Spleen (tissue), 11 donors: Measurements from ENCODE around the gene PSAT1. TPM values are rescaled to one million over a fixed set of nuclear protein-coding genes. Genes with fewer than 3 reads are reported as not detected.

Experiments used
- DNase-seq: peaks from one replicate; pipeline ENCODE4 v3.0.0-alpha.2; 2020
- H3K27ac ChIP-seq, 8 donors: fragments of 200-600 bp; sonication (generic) in 7 of 8; 1 replicate in 4 of 8; 2 replicates in 4 of 8; pipeline versions ENCODE4 v1.5.0 to v1.8.0; 2016 to 2021; ENCODE audit warnings: inconsistent platforms in 4 of 8, mild to moderate bottlenecking in 4 of 8, moderate library complexity in 1 of 8
- H3K27me3 ChIP-seq, 7 donors: fragments of 200-600 bp; sonication (generic) in 6 of 7; replicated peaks in 1 of 7; 1 replicate in 4 of 7; 2 replicates in 3 of 7; pipeline versions ENCODE4 v1.5.0 to v1.8.0; 2016 to 2021; ENCODE audit warnings: inconsistent platforms in 3 of 7, mild to moderate bottlenecking in 1 of 7
- H3K36me3 ChIP-seq, 6 donors: fragments of 200-600 bp; sonication (generic) in 5 of 6; 1 replicate in 4 of 6; 2 replicates in 2 of 6; pipeline versions ENCODE4 v1.5.0 to v1.8.0; 2016 to 2021; ENCODE audit warnings: inconsistent platforms in 2 of 6
- H3K4me1 ChIP-seq, 6 donors: fragments of 200-600 bp; sonication (generic) in 5 of 6; 1 replicate in 3 of 6; 2 replicates in 3 of 6; pipeline versions ENCODE4 v1.5.0 to v1.8.0; 2016 to 2021; ENCODE audit warnings: inconsistent platforms in 3 of 6
- H3K4me3 ChIP-seq, 8 donors: fragments of 200-600 bp; sonication (generic) in 7 of 8; 1 replicate in 4 of 8; 2 replicates in 4 of 8; pipeline versions ENCODE4 v1.5.0 to v1.8.0; 2016 to 2021; ENCODE audit warnings: inconsistent platforms in 4 of 8, mild to moderate bottlenecking in 4 of 8, moderate library complexity in 2 of 8
- H3K9me3 ChIP-seq, 8 donors: fragments of 200-600 bp; sonication (generic) in 7 of 8; 1 replicate in 4 of 8; 2 replicates in 4 of 8; pipeline versions ENCODE4 v1.5.0 to v1.8.0; 2016 to 2021; ENCODE audit warnings: inconsistent platforms in 4 of 8
- POLR2A ChIP-seq, 3 donors: fragments of 450-650 bp; IDR thresholded peaks; one replicate each; pipeline ENCODE4 v1.5.1; 2017; ENCODE audit warnings: antibody characterized with exemption in 3 of 3, mild to moderate bottlenecking in 1 of 3
- POLR2AphosphoS5 ChIP-seq, 3 donors: sonication (generic); formaldehyde crosslinking; IDR thresholded peaks; one replicate each; pipeline ENCODE4 v1.5.1; 2017; ENCODE audit warnings: antibody characterized with exemption in 3 of 3
- WGBS, 5 donors: extraction: QIAGEN DNeasy Blood & Tissue Kit in 3 of 5; methylation state at CpG; one replicate each; pipeline versions ENCODE4 v1.1.5 to v1.1.7; 2013 to 2018; 5-methylcytosine and 5-hydroxymethylcytosine counted together
- intact Hi-C: fragments of 100-400 bp; cut with DNase I; formaldehyde crosslinking; loops from one replicate; pipeline ENCODE4 v1.15.0; 2023; ENCODE audit warnings: low total_unique reads
- polyA plus RNA-seq, 3 donors: library from polyadenylated mRNA; stranded (reverse); fragments of 200-250 nt; gene quantifications; one replicate each; pipeline ENCODE4 v1.2.1, GENCODE V29; 2013
- total RNA-seq, 7 donors: library from RNA; depleted of rRNA in 3 of 7; stranded (reverse); fragments of >200 nt in 3 of 7; fragmentation: NEBNext Ultra II Directional in 4 of 7; extraction: Animal tissue kit (Norgen Biotek cat#: 25700) in 4 of 7; gene quantifications; one replicate each; pipeline versions ENCODE4 v1.1.0 to v1.2.1, GENCODE V29; 2016 to 2021
- TF ChIP-seq, protein P1 (sequence below), 11 experiments: fragments of 200-600 bp in 7 of 11; fragments of 450-650 bp in 4 of 11; sonication (generic) in 4 of 11; IDR thresholded peaks in 8 of 11; conservative IDR thresholded peaks in 3 of 11; 1 replicate in 7 of 11; 2 replicates in 4 of 11; pipeline versions ENCODE4 v1.4.0 to v1.8.0; 2016 to 2021; ENCODE audit warnings: antibody characterized with exemption in 11 of 11, inconsistent platforms in 4 of 11, mild to moderate bottlenecking in 1 of 11
- donor health status: healthy with polysubstance abuse.
- donor health status: DM: no; HTN: no; CAD: no; lungs with moderate emphysema.
- donor health status: DM: no; HTN: no; CAD: no.
- donor health status: Bipolar disorder and iron deficiency.
- donor health status: healthy.
- donor health status: DM: no; HTN: no; CAD: no.
- donor health status: DM: yes; HTN: yes; CAD: no.

PSAT1 gene
- total and polyA plus RNA-seq, 10 donors = 2.7 to 14.0 (median 6.6) TPM

DNA sequence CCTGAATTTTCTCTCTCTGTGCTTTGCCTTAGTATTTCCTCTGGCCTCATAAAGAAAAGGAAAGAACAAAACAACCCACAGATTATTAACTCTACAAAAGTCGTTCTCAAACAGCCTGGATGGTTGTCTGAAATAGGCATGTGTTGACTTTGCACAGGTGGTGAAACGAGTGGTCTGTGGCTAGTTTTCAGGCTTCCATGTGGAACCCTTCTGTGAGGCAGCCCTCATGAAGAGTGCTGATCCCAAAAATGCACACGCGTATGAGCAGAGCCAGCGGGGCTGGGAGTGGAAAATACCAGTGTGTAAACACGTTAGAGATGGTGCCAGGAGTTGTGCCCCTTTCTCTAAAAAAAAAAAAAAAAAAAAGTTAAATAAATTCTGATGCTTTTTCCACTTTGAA lies 4.9 kb upstream of the PSAT1 start:
- Histone ChIP-seq H3K27ac (no peak overlapping the region), H3K9me3 (no peaks in the 10 kb centered on the region), H3K36me3 (no peaks in the 10 kb centered on the region), H3K27me3 (peaks cover 0 to 12% (median 0%) of the 10 kb centered on the region in 7 donors), H3K4me3 (no peak overlapping the region), H3K4me1 (peaks cover 0 to 17% (median 10%) of the 10 kb centered on the region in 6 donors)
- TF ChIP-seq POLR2AphosphoS5 (IDR thresholded peaks at IDR 0.05) = no peak
- TF ChIP-seq, protein P1, sequence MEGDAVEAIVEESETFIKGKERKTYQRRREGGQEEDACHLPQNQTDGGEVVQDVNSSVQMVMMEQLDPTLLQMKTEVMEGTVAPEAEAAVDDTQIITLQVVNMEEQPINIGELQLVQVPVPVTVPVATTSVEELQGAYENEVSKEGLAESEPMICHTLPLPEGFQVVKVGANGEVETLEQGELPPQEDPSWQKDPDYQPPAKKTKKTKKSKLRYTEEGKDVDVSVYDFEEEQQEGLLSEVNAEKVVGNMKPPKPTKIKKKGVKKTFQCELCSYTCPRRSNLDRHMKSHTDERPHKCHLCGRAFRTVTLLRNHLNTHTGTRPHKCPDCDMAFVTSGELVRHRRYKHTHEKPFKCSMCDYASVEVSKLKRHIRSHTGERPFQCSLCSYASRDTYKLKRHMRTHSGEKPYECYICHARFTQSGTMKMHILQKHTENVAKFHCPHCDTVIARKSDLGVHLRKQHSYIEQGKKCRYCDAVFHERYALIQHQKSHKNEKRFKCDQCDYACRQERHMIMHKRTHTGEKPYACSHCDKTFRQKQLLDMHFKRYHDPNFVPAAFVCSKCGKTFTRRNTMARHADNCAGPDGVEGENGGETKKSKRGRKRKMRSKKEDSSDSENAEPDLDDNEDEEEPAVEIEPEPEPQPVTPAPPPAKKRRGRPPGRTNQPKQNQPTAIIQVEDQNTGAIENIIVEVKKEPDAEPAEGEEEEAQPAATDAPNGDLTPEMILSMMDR (IDR thresholded peaks at IDR 0.05 in 8 of 11, conservative IDR thresholded peaks at IDR 0.05 in 3 of 11) = no peak
- TF ChIP-seq POLR2A (IDR thresholded peaks at IDR 0.05) = no peak
- WGBS, 5 donors = 48 to 69% (median 64%) methylated on average over 6 of the region's 6 CpGs
- DNase-seq = no peak
- intact Hi-C loops = no loop called here

DNA sequence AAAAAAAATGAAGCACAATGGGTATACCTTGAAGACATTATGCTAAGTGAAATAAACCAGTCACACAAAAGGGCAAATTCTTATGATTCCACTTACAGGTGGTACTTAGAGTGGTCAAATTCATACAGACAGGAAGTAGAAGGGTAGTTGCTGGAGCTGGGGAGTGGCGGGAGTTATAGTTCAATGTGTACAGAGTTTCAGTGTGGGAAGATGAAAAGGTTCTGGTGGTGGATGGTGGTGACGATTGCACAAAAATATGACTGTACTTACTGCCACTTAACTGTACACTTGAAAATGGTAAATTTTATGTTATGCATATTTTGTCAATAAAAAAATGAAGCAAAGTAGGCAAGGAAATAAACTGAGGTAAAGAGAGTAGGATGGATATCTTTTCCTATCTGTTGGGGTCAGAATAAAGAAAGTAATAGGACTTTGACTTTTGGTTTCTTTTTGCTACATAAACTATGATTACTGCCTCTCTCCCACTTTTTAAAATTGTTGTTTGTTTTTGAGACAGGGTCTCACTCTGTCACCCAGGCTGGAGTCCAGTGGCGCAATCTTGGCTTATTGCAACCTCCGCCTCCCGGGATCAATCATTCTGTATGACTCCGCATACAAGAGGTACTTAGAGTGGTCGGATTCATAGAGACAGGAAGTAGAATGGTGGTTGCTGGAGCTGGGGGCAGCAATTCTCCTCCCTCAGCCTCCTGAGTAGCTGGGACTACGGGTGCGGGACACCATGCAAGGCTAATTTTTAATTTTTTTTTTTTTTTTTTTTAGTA lies 4.0 kb upstream of the PSAT1 start:
- TF ChIP-seq POLR2AphosphoS5 (IDR thresholded peaks at IDR 0.05) (no peak), POLR2A (IDR thresholded peaks at IDR 0.05) (no peak)
- TF ChIP-seq, protein P1 (IDR thresholded peaks at IDR 0.05 in 8 of 11, conservative IDR thresholded peaks at IDR 0.05 in 3 of 11) = no peak
- no peak for DNase-seq

DNA sequence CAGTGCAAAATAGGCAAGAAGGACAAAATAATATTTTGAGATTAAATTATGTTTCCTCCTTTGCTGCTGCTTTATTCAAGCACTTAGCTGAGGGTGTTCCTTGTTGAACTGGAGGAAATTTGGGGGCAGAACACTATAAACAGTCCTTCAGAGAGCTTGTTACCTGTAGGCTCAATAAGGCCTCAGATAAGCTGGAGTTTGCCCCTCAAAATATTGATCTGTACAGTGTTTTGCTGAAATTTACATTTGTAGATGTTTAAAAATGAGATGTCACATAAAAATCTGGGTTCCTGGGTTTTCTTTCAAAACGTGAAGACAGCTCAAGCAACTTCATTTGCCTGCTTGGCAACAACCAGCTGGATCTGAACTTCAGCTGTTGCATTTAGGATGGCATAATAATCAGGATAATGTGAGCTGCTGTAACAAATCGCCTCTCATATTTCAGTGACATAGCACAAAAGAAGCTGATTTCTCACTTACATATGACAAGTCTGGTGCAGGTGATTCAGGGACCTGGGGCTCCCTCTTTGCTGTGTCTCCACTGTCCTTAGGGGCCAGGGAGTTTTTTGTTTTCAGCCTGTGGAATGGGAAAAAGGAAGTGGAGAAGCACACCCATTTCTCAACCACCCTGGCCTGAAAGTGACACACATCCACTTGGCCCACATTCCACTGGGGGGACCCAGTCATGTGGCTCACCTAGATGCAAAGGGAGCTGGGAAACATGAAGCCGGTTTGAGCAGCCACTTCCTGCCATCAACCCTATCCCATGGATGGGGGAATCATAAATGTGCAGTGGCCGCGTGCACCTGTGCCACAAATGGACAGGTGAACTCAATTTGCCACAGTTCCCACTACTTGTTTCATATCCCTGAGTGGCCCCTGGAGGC lies 2.4 kb upstream of the PSAT1 start:
- Histone ChIP-seq H3K27ac (no peak overlapping the region), H3K27me3 (peaks cover 0 to 38% (median 15%) of the 10 kb centered on the region in 7 donors), H3K9me3 (no peaks in the 10 kb centered on the region), H3K4me1 (peaks cover 4 to 33% (median 27%) of the 10 kb centered on the region in 6 donors), H3K4me3 (no peak overlapping the region), H3K36me3 (no peaks in the 10 kb centered on the region)
- 79 to 96% (median 85%) methylated on average over 5 of the region's 5 CpGs for WGBS, 5 donors
- intact Hi-C loops = no loop called here
- TF ChIP-seq, protein P1 (IDR thresholded peaks at IDR 0.05 in 8 of 11, conservative IDR thresholded peaks at IDR 0.05 in 3 of 11) = no peak
- TF ChIP-seq POLR2A (IDR thresholded peaks at IDR 0.05) = no peak
- TF ChIP-seq POLR2AphosphoS5 (IDR thresholded peaks at IDR 0.05) = no peak
- no peak for DNase-seq

More for the DNA sequence above, 4.0 kb upstream of the PSAT1 start:
- intact Hi-C loops = no loop called here
- no peaks in the 10 kb centered on the region for H3K9me3 ChIP-seq
- H3K27me3 ChIP-seq = peaks cover 0 to 21% (median 6%) of the 10 kb centered on the region in 7 donors
- peaks cover 4 to 25% (median 19%) of the 10 kb centered on the region in 6 donors for H3K4me1 ChIP-seq
- no peak overlapping the region for H3K27ac ChIP-seq
- no peak overlapping the region for H3K4me3 ChIP-seq
- WGBS, 5 donors = 78 to 86% (median 83%) methylated on average over 9 of the region's 9 CpGs
- no peaks in the 10 kb centered on the region for H3K36me3 ChIP-seq
